GM23338 (cell line): ENCODE data around the gene FMN2.

Source experiments
- CREB1 ChIP-seq: fragments of 250-450 bp; sonication (Bioruptor Pico); IDR thresholded peaks from 2 replicates; pipeline ENCODE4 v1.5.0; 2020; ENCODE audit warnings: low read depth, mild to moderate bottlenecking, moderate library complexity
- EZH2 ChIP-seq: fragments of 200-600 bp; sonication (generic); IDR thresholded peaks from one replicate; pipeline ENCODE4 v1.8.0; 2017; ENCODE audit warnings: antibody characterized with exemption, mild to moderate bottlenecking, low read depth; ENCODE audit not compliant: unreplicated experiment
- EZH2phosphoT487 ChIP-seq: fragments of 200-600 bp; sonication (generic); IDR thresholded peaks from one replicate; pipeline ENCODE4 v1.8.1; 2018; ENCODE audit warnings: antibody characterized with exemption; ENCODE audit not compliant: unreplicated experiment
- JUNB ChIP-seq: IDR thresholded peaks from one replicate; pipeline ENCODE4 v1.6.1; 2016; ENCODE audit warnings: antibody characterized with exemption; ENCODE audit not compliant: unreplicated experiment
- NANOG ChIP-seq: IDR thresholded peaks from 2 replicates; pipeline ENCODE4 v1.6.1; 2016; ENCODE audit warnings: antibody characterized with exemption, borderline replicate concordance
- POLR2AphosphoS5 ChIP-seq: IDR thresholded peaks from 2 replicates; pipeline ENCODE4 v1.6.1; 2016; ENCODE audit warnings: antibody characterized with exemption, low read depth
- STAT1 ChIP-seq: IDR thresholded peaks from one replicate; pipeline ENCODE4 v1.6.1; 2016; ENCODE audit warnings: antibody characterized with exemption; ENCODE audit not compliant: unreplicated experiment
- ZNF114 ChIP-seq: fragments of 250-450 bp; sonication (Bioruptor Pico); IDR thresholded peaks from 2 replicates; pipeline ENCODE4 v1.5.0; 2020; ENCODE audit warnings: mild to moderate bottlenecking, moderate library complexity
- ZNF331 ChIP-seq: fragments of 250-450 bp; sonication (Bioruptor Pico); IDR thresholded peaks from 2 replicates; pipeline ENCODE4 v1.5.0; 2020; ENCODE audit warnings: low read depth, mild to moderate bottlenecking, moderate library complexity
- TF ChIP-seq, protein P1 (sequence below), 2 experiments: fragments of 200-600 bp in 1 of 2; sonication (generic) in 1 of 2; conservative IDR thresholded peaks; 2 replicates each; pipeline versions ENCODE4 v1.5.1 to v1.6.1; 2016 to 2017; ENCODE audit warnings: antibody characterized with exemption in 2 of 2, low read depth in 2 of 2, mild to moderate bottlenecking in 2 of 2, moderate library complexity in 1 of 2
- TF ChIP-seq, protein P2 (sequence below): IDR thresholded peaks from one replicate; pipeline ENCODE4 v1.6.1; 2018; ENCODE audit warnings: antibody characterized with exemption; ENCODE audit not compliant: unreplicated experiment
- TF ChIP-seq, protein P3 (sequence below): IDR thresholded peaks from 2 replicates; pipeline ENCODE4 v1.6.1; 2016; ENCODE audit warnings: antibody characterized with exemption
- TF ChIP-seq, protein P4 (sequence below): fragments of 250-450 bp; sonication (Bioruptor Pico); IDR thresholded peaks from 2 replicates; pipeline ENCODE4 v1.5.0; 2020; ENCODE audit warnings: mild to moderate bottlenecking, moderate library complexity

DNA sequence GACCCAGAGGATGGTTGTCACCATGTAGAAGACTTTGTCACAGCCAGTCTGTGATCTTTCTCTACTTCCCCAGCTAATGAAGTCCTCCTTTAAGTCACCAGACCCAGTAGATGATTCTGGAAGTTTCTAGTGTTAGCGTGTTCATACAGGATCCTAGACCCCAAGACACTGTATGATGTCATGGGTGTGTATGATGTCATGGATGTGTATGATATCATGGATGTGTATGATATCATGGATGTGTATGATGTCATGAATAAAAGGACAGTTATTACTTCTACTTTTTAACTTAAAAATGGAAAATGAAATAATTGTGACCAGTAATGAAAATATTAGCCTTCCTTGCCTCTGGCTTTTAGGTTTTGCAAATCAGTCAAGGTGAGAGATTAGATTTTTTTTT, 260.0 kb downstream of the FMN2 start:
- TF ChIP-seq, protein P1, sequence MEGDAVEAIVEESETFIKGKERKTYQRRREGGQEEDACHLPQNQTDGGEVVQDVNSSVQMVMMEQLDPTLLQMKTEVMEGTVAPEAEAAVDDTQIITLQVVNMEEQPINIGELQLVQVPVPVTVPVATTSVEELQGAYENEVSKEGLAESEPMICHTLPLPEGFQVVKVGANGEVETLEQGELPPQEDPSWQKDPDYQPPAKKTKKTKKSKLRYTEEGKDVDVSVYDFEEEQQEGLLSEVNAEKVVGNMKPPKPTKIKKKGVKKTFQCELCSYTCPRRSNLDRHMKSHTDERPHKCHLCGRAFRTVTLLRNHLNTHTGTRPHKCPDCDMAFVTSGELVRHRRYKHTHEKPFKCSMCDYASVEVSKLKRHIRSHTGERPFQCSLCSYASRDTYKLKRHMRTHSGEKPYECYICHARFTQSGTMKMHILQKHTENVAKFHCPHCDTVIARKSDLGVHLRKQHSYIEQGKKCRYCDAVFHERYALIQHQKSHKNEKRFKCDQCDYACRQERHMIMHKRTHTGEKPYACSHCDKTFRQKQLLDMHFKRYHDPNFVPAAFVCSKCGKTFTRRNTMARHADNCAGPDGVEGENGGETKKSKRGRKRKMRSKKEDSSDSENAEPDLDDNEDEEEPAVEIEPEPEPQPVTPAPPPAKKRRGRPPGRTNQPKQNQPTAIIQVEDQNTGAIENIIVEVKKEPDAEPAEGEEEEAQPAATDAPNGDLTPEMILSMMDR (conservative IDR thresholded peaks at IDR 0.05; ENCODE audit: low read depth in 2 of 2): no peak
- TF ChIP-seq, protein P2, sequence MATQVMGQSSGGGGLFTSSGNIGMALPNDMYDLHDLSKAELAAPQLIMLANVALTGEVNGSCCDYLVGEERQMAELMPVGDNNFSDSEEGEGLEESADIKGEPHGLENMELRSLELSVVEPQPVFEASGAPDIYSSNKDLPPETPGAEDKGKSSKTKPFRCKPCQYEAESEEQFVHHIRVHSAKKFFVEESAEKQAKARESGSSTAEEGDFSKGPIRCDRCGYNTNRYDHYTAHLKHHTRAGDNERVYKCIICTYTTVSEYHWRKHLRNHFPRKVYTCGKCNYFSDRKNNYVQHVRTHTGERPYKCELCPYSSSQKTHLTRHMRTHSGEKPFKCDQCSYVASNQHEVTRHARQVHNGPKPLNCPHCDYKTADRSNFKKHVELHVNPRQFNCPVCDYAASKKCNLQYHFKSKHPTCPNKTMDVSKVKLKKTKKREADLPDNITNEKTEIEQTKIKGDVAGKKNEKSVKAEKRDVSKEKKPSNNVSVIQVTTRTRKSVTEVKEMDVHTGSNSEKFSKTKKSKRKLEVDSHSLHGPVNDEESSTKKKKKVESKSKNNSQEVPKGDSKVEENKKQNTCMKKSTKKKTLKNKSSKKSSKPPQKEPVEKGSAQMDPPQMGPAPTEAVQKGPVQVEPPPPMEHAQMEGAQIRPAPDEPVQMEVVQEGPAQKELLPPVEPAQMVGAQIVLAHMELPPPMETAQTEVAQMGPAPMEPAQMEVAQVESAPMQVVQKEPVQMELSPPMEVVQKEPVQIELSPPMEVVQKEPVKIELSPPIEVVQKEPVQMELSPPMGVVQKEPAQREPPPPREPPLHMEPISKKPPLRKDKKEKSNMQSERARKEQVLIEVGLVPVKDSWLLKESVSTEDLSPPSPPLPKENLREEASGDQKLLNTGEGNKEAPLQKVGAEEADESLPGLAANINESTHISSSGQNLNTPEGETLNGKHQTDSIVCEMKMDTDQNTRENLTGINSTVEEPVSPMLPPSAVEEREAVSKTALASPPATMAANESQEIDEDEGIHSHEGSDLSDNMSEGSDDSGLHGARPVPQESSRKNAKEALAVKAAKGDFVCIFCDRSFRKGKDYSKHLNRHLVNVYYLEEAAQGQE: no peak
- TF ChIP-seq EZH2phosphoT487 (no peak), POLR2AphosphoS5 (no peak), CREB1 (CRISPR knock-in tag) (peak; percentile 43; the same call in 1 of the 2 replicates), NANOG (no peak), EZH2 (no peak), JUNB (no peak), ZNF331 (CRISPR knock-in tag) (no peak), ZNF114 (CRISPR knock-in tag) (no peak), STAT1 (no peak)
- TF ChIP-seq, protein P3, sequence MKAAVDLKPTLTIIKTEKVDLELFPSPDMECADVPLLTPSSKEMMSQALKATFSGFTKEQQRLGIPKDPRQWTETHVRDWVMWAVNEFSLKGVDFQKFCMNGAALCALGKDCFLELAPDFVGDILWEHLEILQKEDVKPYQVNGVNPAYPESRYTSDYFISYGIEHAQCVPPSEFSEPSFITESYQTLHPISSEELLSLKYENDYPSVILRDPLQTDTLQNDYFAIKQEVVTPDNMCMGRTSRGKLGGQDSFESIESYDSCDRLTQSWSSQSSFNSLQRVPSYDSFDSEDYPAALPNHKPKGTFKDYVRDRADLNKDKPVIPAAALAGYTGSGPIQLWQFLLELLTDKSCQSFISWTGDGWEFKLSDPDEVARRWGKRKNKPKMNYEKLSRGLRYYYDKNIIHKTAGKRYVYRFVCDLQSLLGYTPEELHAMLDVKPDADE: no peak
- TF ChIP-seq, protein P4, sequence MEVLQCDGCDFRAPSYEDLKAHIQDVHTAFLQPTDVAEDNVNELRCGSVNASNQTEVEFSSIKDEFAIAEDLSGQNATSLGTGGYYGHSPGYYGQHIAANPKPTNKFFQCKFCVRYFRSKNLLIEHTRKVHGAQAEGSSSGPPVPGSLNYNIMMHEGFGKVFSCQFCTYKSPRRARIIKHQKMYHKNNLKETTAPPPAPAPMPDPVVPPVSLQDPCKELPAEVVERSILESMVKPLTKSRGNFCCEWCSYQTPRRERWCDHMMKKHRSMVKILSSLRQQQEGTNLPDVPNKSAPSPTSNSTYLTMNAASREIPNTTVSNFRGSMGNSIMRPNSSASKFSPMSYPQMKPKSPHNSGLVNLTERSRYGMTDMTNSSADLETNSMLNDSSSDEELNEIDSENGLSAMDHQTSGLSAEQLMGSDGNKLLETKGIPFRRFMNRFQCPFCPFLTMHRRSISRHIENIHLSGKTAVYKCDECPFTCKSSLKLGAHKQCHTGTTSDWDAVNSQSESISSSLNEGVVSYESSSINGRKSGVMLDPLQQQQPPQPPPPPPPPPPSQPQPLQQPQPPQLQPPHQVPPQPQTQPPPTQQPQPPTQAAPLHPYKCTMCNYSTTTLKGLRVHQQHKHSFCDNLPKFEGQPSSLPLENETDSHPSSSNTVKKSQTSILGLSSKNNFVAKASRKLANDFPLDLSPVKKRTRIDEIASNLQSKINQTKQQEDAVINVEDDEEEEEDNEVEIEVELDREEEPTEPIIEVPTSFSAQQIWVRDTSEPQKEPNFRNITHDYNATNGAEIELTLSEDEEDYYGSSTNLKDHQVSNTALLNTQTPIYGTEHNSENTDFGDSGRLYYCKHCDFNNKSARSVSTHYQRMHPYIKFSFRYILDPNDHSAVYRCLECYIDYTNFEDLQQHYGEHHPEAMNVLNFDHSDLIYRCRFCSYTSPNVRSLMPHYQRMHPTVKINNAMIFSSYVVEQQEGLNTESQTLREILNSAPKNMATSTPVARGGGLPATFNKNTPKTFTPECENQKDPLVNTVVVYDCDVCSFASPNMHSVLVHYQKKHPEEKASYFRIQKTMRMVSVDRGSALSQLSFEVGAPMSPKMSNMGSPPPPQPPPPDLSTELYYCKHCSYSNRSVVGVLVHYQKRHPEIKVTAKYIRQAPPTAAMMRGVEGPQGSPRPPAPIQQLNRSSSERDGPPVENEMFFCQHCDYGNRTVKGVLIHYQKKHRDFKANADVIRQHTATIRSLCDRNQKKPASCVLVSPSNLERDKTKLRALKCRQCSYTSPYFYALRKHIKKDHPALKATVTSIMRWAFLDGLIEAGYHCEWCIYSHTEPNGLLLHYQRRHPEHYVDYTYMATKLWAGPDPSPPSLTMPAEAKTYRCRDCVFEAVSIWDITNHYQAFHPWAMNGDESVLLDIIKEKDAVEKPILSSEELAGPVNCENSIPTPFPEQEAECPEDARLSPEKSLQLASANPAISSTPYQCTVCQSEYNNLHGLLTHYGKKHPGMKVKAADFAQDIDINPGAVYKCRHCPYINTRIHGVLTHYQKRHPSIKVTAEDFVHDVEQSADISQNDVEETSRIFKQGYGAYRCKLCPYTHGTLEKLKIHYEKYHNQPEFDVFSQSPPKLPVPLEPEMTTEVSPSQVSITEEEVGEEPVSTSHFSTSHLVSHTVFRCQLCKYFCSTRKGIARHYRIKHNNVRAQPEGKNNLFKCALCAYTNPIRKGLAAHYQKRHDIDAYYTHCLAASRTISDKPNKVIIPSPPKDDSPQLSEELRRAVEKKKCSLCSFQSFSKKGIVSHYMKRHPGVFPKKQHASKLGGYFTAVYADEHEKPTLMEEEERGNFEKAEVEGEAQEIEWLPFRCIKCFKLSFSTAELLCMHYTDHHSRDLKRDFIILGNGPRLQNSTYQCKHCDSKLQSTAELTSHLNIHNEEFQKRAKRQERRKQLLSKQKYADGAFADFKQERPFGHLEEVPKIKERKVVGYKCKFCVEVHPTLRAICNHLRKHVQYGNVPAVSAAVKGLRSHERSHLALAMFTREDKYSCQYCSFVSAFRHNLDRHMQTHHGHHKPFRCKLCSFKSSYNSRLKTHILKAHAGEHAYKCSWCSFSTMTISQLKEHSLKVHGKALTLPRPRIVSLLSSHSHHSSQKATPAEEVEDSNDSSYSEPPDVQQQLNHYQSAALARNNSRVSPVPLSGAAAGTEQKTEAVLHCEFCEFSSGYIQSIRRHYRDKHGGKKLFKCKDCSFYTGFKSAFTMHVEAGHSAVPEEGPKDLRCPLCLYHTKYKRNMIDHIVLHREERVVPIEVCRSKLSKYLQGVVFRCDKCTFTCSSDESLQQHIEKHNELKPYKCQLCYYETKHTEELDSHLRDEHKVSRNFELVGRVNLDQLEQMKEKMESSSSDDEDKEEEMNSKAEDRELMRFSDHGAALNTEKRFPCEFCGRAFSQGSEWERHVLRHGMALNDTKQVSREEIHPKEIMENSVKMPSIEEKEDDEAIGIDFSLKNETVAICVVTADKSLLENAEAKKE (CRISPR knock-in tag): no peak
